LoVo (cell line): ENCODE measurements around the gene LYZL6.

ENCODE experiments used
- DNase-seq: peaks from one replicate; pipeline ENCODE4 v3.0.0-alpha.2; 2016; ENCODE audit warnings: low spot score

LYZL6 gene, protein sequence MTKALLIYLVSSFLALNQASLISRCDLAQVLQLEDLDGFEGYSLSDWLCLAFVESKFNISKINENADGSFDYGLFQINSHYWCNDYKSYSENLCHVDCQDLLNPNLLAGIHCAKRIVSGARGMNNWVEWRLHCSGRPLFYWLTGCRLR

DNA sequence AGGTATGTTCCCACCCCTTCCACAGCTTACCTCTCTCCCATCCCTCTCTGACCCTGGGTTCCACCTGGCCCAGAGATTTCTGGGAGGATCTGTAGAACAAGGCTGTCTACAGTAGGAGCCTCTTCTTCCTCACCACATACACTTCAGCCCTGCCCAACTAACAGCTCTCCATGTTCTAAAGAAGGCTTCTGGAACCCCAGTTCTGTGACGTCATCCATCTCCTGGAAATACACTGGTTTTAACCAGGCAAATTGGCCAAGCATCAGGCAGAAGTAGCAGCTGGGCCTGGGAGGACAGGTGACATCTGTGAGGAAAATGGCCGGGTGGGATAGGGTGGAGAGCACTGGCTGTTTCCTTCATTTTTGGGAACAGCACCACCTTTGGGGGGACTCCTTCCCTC is at the start of gene LYZL6:
Gene LYZL6, minus strand, starts transcription at position 177 of the 400 bp plus-strand sequence. CDS start 4,357 bp downstream, outside the sequence.
- DNase-seq: no peak

DNA sequence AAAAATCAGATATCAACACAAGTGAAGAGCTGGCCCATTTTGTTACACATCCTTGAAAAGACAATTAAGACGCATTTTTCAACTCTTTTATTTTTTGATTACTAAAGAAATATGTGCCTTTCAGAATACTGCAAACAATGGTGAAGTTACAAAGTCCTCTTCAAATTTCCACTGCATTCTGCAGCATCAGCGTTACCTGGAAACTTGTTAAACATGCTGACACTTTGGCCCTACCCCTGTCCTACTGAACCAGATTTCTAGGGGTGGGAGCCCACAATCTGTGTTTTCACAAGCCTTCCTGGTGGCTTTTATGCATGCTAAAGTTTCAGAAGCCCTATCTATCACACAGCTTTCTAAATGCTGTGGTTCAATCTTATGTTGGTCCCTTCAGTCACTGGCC is 47.6 kb upstream of the LYZL6 start:
- no peak for DNase-seq

DNA sequence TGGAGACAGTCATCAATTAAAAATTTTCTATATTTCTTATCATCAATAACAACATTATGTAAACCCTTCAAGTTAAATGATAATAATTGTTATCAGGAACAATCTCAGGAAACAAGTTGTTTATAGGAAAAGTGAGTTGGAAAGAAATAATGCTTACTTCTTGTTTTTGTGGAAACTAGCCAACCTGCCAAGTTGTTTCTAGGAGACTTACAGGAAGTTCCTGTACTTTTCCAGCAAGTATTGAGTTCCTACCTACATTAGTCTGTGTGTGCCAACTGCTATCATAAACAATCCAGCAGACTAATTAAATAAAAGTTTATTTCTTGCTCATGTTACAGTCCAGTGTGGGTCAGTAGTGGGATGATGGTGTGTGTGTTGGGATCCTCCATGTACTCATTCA is 44.7 kb upstream of the LYZL6 start:
- no peak for DNase-seq

DNA sequence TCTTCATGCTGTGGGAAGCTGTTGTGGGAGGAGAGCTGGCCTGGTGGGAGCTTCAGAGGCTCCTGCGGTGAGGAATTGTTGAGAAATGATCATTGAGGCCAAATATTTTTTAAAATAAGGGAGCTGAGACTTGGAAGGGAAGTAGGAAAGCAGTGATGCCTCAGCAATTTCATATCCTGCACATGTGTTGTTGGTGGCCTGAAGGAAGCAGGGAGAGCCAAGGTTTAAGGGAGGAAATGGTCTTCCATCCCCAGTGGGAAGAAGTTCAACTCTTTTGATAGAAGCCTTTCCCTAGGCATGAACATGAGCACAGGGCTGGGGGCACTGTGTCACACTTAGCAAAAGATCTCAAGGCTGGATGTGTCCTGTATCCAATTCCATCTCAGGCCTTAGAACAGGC is 43.1 kb upstream of the LYZL6 start, which contains the start of gene CCL14:
Gene CCL14, minus strand, starts transcription at position 87 of the 400 bp plus-strand sequence. Its CDS starts 80 bp downstream, at position 7.
- no peak for DNase-seq

DNA sequence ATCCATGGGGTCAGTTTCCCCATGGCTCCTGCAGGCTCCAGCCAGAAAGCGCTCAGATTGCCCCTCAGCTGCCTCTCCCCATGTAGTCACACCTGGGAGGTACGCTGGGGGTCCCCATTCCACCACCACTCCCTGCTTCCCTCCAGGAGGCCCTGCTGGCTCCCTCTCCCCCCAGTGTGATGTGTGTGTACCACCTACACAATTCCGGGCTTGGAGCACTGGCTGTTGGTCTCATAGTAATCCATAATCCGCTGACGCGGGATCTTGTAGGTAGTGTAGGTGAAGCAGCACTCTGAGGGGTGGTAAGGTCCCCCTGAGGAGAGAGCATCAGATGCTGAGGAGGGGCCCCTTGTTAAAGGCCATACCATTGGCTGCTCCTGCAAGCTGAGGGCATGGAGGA is 40.6 kb upstream of the LYZL6 start:
- no peak for DNase-seq

DNA sequence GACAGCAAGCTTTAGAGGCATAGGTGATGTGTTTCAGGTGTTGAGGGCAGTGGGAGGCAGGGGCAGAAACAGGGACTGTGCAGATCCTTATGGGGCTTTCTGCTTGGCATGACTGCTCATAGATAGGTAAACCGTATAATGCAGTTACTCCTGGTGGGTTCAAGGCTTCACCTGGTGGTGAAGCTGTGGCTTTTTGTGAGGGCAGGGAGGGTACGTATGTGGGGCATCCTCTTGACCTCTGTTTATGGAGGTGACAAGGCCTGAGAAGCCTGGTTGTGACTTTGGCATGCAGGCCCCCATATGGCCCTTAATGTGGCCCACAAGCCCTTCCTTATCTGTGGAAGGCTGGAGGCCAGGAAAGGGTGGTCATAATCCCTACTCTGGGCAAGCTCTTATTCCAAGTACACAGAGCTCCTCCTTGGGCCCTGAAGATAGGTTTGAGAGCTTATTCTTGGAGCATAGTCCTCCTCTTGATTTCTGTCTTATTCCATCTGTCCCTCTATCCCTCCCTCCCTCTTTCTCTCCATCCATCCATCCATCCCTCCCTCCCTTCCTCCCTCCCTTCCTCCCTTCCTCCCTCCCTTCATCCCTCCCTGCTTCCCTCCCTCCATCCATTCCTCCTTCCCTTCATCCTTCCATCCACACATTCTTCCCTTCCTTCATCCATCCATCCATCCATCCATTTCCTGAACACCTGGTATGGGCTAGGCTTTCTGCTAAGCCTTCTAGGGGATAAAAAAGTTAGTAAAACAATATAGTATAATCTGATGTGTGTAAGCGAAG is 39.1 kb upstream of the LYZL6 start:
- no peak for DNase-seq

DNA sequence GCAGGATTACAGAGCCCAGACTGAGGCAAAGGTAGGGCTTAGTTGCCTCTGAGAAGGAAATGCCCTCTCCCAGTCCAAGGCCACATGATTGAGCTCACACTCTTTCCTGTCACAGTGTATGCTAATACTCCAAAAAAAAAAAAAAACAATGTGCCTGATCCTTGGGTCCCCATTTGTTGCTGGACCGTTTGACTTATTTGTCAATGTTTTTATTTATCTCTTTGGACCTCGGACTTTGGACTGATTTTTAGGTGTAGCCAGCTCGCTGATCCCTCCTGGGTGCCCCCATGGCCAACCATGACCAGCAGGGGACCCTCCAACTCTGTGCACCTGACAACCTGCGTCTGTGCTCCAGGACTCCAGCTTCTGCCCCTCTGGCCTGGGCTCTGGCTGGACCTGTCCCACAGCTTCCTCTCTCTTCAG is 38.4 kb upstream of the LYZL6 start:
- DNase-seq: no peak

DNA sequence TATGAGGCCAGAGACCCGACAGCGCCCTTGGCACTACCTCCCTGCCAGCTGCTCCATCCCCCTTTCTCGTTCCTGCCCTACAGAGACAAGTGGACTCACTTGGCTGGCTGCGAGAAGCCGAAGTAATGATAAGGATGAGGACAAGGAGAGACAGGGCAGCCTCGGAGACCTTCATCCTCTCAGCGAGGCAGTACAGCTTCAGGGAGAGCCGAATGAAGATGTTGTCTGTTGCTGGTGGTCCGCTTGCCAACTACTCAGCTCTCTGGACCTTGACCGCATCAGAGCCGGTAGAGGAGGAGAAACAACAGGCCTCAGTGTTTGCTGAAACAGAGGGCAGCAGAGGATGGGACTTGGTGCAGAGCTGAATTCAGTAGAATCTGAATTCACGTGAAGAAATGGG is 37.7 kb upstream of the LYZL6 start, which contains the start of gene CCL16:
Gene CCL16, minus strand, starts transcription at position 252 of the 400 bp plus-strand sequence. Its CDS starts 77 bp downstream, at position 175.
- no peak for DNase-seq

DNA sequence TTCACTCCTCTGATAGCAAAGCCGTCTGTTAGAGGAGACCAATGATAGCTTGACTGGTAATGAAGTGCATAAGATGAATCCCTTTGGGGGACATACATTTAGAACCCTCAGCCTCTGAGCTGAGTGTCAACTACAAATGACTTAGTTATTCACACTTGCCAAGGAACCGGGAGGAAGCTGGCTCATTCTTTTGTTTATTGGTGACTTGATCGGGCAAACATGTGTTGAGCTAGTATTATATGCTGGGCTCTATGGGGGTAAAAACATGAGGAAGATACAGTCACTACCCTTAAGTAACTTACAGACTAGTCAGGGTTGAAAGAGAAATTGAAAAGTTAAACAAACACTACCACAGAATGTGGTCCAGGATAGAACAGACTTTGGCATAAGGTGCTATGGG is 34.8 kb upstream of the LYZL6 start:
- DNase-seq: no peak

DNA sequence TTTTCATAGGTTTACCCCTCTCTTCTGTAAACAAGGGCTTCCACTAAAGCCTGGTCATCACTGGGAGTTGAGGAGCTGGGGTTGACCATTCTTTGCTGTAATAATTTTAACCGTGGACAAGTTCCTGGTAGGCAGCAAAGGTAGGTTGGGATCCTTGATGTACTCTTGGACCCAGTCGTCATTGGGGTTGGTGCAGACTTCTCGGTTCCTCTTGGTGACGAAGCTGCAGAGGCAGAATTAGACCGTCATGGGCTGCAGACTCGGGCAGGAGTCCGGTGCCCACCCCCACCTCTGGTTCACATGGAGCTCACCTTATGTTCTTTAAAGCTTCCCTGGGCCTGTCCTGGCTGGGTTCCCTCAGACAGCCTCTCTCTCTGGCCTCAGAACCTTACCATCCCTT is 34.0 kb upstream of the LYZL6 start:
- no peak for DNase-seq

DNA sequence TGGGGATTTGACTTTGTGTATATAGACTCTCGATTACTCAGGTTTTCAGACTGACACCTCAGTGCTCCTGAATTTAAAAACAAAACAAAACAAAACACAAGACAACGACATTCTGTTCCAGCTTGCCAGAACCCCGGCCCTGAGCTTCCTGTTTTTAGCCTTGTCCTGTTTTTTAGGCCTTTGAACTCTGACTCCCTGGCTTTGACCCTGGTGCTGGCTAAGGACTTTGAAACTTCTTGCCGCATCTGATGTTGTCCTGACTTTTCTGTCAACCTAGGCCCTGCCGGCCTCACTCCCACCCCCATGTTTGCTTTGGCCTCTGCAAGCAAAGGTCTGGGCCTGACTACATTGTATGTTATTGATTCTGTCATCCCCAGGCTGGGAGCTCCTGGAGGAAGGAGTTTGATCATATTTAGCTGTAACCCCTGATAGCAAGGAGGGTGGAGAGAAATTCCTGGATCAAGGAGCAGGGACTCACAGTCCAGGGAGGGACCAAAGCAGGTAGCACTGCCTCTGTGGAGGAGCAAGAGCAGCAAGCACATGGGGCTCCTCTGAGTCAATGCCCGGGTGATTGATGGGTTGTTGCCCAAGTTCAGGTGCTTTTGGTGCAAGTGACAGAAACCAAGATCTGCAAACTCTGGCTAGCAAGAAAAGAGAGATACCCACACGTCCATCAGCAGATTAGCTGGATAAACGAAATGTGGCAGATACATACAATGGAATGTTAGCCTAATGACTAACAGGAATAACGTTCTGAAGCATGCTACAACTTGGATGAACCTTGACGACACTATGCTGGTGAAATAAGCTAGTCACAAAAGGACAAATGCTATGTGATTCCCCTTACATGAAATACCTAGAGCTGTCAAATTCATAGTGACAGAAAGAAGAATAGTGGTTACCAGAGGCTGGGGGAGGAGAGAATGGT is 30.1 kb upstream of the LYZL6 start:
- no peak for DNase-seq

DNA sequence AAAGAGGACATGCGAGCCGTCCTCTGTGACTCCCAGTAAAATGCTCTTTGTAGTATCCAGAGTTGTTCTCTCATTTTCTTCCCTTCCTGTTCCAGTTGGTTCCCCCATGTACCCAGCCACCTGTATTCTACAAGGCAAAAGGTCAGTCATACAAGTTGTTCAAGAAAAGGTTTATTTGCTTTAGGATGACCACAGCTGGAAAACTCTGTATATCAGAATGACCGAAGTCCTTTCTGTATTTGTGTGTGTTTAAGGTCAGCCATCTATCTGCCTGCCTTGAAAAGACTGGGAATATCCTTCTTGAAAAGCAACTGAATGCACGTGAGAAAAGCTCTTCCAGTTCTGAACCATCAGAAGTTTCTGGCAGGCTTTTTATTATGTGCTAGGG is 29.4 kb upstream of the LYZL6 start:
- DNase-seq: no peak

DNA sequence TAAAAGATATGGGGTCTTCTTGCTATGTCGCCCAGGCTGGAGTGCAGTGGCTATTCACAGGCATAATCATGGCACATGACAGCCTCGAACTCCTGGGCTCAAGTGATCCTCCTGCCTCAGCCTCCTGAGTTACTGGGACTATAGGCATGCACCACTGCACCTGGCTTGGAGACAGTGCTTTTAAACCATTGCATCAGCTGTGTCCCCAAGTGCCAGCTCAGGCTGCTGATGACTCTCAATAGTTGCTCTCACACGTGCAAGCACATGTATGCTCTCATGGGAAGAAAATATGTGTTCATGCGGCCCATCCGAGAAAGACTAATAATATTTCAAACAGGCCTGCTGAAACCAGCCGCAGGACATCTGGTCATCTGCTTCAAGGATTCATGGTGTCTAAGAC is 29.0 kb upstream of the LYZL6 start:
- DNase-seq: no peak

DNA sequence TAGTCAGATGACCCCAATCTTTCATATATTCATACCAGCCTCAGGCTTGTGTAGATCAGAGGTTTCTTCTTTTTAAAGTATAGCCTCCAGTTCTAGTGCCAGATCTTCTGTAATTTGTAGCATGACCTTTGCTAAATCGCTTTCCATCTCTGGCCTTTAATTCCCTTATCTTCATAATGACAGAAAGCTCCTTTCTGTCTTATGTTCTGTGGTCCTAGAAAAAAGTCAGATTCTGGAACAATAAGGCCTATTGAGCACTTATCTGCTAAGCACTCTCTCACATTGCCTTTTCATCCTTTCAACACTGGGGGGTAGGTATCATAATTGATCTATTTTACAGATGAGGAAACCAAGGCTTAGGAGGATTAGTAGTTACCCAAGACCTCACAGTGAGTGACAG is 28.6 kb upstream of the LYZL6 start:
- no peak for DNase-seq

DNA sequence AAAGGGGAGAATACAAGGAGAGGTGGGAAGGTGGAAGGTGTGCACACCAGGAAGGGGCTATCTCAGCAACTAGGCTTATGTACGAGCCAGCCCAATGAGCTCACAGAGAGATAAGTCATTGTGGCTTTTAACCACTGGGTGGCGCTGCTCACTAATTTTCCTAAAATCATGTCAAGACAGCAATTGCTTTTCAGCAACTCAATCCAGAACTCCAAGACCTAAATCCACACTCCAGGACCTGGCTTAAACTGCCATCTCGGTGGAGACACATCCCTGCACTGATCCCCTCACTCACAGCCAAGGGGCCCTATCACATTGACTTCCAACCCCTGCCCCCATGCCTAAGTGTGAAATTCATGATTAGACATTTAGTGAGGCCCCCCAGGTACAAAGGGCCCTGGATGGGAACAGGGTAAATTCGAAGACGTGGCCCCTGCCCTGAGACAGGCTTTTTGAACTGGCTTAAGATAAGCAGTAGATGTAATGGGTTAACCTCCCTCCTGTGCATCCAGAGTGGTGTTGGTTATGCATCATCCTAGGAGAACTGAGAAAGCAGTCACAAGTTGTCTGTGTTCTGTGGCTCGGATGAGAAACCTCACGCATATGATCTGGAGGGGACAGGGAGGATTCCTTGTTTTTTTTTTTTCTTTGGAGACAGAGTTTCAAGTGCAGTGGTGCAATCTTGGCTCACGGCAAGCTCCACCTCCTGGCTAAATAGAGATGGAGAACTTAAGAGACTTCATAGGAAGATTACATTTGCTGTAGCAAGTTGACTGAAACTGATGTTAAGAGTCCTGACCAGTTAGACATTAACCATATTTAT is 26.3 kb upstream of the LYZL6 start:
- DNase-seq: peak; percentile 74

DNA sequence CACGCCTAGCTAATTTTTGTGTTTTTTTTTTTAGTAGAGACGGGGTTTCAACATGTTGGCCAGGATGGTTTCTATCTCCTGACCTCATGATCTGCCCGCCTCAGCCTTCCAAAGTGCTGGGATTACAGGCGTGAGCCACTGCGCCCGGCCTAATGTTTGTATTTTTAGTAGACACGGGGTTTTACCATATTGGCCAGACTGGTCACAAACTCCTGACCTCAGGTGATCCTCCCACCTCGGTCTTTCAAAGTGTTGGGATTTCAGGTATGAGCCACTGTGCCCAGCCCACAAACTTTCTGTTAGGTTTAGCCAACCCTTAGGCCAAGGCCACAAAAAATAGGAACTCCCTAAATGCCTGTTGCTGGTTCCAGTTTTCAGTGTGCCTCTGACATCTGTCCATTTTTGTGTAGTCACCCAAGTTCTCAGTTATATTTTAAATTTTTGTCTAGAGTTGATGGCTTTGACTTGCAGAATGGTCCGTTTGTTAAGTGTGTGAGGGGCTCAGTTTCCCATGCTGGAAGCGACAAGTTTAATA is 25.1 kb upstream of the LYZL6 start:
- DNase-seq: no peak

DNA sequence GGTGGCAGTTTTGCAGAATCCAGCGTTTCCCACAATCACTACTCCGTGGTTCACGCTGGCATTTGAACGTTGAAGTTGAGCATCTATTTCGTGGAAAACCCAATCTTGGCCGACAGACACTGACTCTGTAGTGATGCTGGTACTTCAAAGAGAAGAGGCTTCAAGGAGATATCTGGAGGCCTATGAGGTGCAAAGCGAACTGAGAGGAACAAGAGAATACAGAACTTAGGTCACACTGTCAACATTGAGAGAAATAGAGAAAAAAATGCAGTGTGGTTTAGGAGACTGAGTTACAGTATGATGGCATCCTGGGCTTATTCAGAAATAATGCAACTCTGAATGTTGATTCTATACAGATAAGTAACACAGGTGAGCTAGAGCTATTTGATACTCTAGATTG is 21.8 kb upstream of the LYZL6 start:
- DNase-seq: no peak

DNA sequence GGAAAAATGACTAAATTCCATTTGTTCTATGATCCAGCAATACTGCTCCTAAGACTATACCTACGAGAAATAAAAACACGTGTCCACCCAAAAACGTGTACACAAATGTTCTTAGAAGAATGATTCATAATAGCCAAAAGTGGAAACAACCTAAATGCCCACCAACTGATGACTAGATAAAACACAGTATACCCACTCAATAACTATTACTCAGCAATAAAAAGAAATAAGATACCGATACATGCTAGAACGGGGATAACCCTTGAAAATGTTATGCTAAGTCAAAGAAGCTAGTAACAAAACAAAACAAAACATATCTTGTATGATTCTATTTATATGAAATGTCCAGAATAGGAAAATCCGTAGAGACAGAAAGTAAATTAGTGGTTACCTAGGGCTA is 20.1 kb upstream of the LYZL6 start:
- no peak for DNase-seq

DNA sequence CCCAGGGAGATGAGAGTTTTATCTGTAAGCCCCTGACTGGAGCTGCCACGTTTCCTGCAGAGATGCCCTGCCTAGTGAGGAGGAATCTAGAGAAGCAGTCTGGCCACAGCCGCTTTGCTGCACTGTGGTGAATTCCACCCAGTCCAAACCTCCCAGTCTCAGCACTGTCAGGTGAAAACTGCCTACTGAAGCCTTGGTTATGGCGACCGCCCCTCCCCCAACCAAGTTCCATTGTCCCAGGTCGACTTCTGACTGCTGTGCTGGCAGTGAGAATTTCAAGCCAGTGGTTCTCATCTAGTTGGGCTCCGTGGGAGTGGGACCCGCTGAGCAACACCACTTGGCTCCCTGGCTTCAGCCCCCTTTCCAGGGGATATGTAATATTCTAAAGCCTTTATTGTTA is 10.2 kb upstream of the LYZL6 start:
- no peak for DNase-seq

DNA sequence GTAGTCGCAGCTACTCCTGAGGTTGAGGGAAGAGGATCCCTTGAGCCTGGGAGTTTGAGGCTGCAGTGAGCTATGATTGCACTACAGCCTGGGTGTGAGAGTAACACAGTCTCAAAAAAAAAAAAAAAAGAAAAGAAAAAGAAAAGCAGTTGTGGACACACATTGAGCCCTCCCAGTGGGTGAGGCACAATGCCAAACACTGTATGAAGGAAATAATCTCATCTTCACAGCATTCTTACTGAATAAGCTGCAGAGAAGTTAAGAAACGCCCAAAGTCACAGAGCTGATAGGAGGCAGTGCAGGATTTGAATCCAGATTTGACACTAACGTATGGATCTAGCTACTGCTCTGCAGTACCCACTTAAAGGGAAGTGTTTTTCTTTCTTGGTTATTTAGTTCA is 5.9 kb upstream of the LYZL6 start:
- DNase-seq: no peak

DNA sequence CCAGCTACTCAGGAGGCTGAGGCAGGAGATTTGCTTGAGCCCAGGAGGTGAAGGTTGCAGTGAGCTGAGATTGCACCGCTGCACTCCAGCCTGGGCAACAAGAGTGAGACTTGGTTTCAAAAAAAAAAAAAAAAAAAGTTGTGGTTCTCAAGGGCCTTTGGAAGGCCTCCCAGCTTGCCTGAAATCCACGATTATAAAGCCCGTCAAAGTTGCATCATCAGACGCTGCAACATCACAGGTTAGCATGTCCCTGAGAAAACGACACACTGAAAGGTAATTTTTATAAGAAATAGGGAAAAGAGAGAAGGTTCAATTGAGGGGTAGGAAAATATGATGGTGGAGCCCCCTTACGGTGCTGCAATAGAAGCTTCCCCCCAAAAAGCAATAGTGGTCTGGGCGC is 4.6 kb upstream of the LYZL6 start:
- DNase-seq: no peak
